Adipose tissue (tissue), 3 donors: ENCODE results near the gene FAM111B. TPM values are rescaled to one million over a fixed set of nuclear protein-coding genes. Genes with fewer than 3 reads are reported as not detected.
"Not testable (repeated sequence)": the region's sequence is repeated elsewhere in the genome, so short reads cannot be mapped to it uniquely, and the experiment has no call there.

Source experiments
- H3K27ac ChIP-seq: one replicate; pipeline ENCODE4 v1.5.1; 2013; ENCODE audit warnings: low read depth, low read length
- WGBS, 3 donors: extraction: QIAGEN DNeasy Blood & Tissue Kit; methylation state at CpG; one replicate each; pipeline ENCODE4 v1.1.7; 2013; 5-methylcytosine and 5-hydroxymethylcytosine counted together
- polyA plus RNA-seq, 3 donors: library from polyadenylated mRNA; stranded (reverse); fragments of 200-250 nt; gene quantifications; one replicate each; pipeline ENCODE4 v1.2.3, GENCODE V29; 2013
- donor health status: healthy with polysubstance abuse.
- donor health status: Bipolar disorder and iron deficiency.
- donor health status: healthy.

The FAM111B gene, protein sequence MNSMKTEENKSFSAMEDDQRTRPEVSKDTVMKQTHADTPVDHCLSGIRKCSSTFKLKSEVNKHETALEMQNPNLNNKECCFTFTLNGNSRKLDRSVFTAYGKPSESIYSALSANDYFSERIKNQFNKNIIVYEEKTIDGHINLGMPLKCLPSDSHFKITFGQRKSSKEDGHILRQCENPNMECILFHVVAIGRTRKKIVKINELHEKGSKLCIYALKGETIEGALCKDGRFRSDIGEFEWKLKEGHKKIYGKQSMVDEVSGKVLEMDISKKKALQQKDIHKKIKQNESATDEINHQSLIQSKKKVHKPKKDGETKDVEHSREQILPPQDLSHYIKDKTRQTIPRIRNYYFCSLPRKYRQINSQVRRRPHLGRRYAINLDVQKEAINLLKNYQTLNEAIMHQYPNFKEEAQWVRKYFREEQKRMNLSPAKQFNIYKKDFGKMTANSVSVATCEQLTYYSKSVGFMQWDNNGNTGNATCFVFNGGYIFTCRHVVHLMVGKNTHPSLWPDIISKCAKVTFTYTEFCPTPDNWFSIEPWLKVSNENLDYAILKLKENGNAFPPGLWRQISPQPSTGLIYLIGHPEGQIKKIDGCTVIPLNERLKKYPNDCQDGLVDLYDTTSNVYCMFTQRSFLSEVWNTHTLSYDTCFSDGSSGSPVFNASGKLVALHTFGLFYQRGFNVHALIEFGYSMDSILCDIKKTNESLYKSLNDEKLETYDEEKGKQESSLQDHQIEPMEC
- under 1 TPM in 2 of 3 donors, not detected in 1; 0.05 to 0.15 TPM for polyA plus RNA-seq

- WGBS, 3 donors, result 0 to 1% (median 1%) methylated on average over 63 to 64 of the region's 64 CpGs
These were observed at the start of gene FAM111B for GRCh38 chr11:59106363-59107336. TSS of gene FAM111B (plus strand) at chr11:59107237. CDS start at chr11:59109626, 2,389 bp downstream.

DNA sequence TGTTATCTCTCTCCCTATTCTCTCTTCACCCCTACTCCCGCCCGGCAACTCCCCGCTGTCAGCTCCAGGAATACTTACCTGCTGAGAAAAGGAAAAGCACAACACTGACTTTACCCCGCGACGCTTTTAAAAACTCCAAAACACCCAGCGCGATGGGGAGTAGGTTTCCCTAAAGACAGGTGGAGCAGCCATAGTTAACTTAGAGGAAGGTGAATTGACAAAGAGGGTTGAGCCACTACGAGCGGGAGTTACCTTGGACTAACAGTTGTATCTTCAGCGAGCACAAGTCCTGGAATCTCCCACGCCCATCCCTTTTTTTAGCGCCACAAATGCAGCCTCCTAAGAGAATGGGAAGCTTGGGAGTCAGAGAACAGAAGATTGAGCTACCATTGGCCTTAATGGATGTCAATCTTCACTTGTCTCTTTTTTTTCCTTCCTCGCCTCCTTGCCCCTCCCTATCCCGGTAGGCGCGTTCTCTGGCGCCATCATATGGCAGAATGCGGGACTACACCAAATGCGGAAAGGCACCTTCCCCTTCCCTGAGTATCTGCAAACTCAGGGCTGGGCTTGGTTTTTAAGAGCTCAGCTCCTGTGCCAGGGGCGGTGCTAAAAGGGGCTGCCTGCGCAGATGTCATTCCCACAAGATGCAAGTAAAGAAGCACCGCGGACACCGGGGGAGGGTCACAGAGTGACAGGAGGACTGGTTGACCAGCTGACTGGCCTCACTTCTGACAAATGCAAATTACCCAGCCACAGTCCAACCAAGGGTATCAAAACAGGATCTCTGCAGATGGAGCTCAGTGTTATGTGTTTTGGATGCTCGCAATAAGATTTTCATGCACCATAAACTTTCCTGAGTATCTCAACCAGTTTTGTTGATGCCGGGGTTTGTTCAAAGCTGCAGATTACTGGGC, 48.7 kb upstream of the FAM111B start:
- H3K27ac ChIP-seq, result not testable (repeated sequence)
- 7 to 9% (median 9%) methylated on average over 27 of the region's 27 CpGs for WGBS, 3 donors

More at GRCh38 chr11:59106363-59107336, at the start of gene FAM111B:
- no peak within 1 kb of the TSS for H3K27ac ChIP-seq

DNA sequence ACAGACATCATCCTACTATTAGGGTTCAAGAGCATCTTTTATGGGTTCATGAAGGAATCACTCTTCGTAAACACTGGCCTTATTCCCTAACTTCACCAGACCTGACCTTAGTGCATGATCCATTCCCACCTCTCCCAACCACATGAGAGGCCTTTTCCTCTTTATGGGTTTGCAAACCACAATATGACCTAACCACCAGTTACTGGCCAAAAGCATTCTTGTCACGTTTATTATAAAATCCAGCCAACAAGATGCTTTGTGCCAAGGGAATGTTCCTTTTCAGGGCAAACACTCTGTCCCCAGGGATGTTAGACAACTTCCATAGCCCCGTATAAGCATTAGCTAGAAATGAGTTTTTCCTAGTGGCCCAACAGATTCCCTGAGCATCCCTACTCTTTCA, 46.9 kb upstream of the FAM111B start:
- 40 to 56% (median 49%) methylated on average over 3 of the region's 3 CpGs for WGBS, 3 donors

GRCh38 chr11:59062602-59063529, 44.2 kb upstream of the FAM111B start:
- H3K27ac ChIP-seq, result no peak overlapping the region
- 39 to 49% (median 43%) methylated on average over 56 of the region's 56 CpGs for WGBS, 3 donors

More for the DNA sequence above, 46.9 kb upstream of the FAM111B start:
- not testable (repeated sequence) for H3K27ac ChIP-seq

GRCh38 chr11:59063996-59064727, 42.9 kb upstream of the FAM111B start:
- 63 to 79% (median 77%) methylated on average over 14 of the region's 14 CpGs for WGBS, 3 donors
- not testable (repeated sequence) for H3K27ac ChIP-seq

DNA sequence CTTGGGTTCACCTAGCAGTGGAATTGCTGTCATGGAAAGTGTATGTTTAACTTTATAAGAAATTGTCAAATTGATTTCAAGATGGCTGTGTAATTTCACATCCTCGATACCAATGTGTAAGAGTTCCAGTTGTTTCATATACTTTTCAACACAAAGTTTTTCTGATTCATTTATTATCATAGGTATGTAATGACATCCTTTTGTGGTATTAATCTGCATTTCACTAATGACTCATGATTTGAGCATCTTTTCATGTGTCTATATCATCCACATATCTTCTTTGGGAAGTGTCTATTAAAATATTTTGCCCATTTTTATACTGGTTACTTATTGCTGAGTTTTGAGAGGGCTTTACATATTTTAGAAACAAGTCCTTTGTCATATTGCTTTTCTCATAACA, 38.0 kb upstream of the FAM111B start:
- WGBS, 3 donors, result 59 to 83% (median 77%) methylated on average over 1 of the region's 1 CpG
- no peak overlapping the region for H3K27ac ChIP-seq

GRCh38 chr11:59076876-59077571, 30.0 kb upstream of the FAM111B start:
- 69 to 78% (median 76%) methylated on average over 8 of the region's 8 CpGs for WGBS, 3 donors
- no peak overlapping the region for H3K27ac ChIP-seq

- H3K27ac ChIP-seq, result no peak overlapping the region
- 52 to 70% (median 59%) methylated on average over 2 of the region's 2 CpGs for WGBS, 3 donors
These were observed 28.6 kb upstream of the FAM111B start for GRCh38 chr11:59078435-59078834.

DNA sequence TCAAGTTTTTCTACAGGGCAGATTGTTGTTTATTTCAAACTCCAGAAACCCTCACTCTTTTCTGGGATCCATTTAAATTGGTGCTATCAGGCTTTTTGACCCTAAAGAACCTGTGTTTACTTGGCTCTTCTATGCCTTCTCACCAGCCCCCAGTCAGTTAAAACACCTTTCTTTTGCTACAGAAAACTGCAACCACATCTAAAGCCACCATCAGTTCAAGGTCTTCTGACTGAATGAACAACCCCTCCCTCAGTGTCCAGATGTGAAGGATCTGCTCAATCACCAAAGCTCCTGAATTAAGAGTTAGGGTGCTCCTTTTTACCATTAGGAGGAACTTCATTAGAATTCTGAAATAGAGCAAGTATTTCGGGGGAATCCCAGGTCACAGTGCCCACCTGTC, 28.0 kb upstream of the FAM111B start:
- no peak overlapping the region for H3K27ac ChIP-seq
- WGBS, 3 donors, result 73 to 84% (median 81%) methylated on average over 1 of the region's 1 CpG

DNA sequence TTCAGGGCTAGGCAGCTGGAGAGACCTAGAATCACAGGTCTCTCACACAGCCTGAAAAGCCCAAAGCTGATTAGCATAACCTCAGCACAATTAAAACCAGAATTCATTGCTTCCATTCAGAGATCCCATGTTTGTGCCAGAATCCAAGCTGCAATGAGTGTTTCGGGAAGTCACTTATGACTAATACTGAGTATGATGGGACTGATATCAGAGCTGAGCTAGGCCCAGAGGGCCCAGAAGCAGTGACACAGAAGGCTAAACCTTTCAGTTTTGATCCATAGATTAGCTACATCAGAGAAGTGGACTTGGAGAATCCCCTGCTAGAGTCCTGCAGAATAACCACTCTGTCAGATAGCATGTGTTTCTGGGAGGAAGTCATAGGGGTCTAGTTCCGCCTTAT, 26.6 kb upstream of the FAM111B start:
- H3K27ac ChIP-seq, result not testable (repeated sequence)
- WGBS, 3 donors, result 75 to 94% (median 83%) methylated on average over 2 of the region's 2 CpGs

GRCh38 chr11:59081430-59082020, 25.5 kb upstream of the FAM111B start:
- H3K27ac ChIP-seq, result not testable (repeated sequence)
- 60 to 68% (median 68%) methylated on average over 4 of the region's 4 CpGs for whole genome bisulfite sequencing, 3 donors

- WGBS, 3 donors, result 87 to 92% (median 90%) methylated on average over 5 of the region's 5 CpGs
- H3K27ac ChIP-seq, result not testable (repeated sequence)
These were observed 21.0 kb upstream of the FAM111B start, which contains the start of gene GLYATL1B for GRCh38 chr11:59086007-59086406. TSS of gene GLYATL1B (plus strand) at chr11:59086307. CDS start at chr11:59086307, 0 bp downstream.

- 83 to 88% (median 84%) methylated on average over 4 of the region's 4 CpGs for WGBS, 3 donors
- no peak overlapping the region for H3K27ac ChIP-seq
These were observed 18.9 kb upstream of the FAM111B start for GRCh38 chr11:59088162-59088561.

- H3K27ac ChIP-seq, result not testable (repeated sequence)
These were observed 13.5 kb upstream of the FAM111B start for GRCh38 chr11:59093576-59093975.

GRCh38 chr11:59095225-59095624, 11.8 kb upstream of the FAM111B start:
- 30 to 72% (median 55%) methylated on average over 1 of the region's 1 CpG for WGBS, 3 donors
- not testable (repeated sequence) for H3K27ac ChIP-seq
